Measurements from ENCODE around the gene CCNT2. TPM values are rescaled to one million over a fixed set of nuclear protein-coding genes. Genes with fewer than 3 reads are reported as not detected.

Gene CCNT2
- total and polyA plus RNA-seq, 2 experiments from 2014 or later = 21.9 to 27.7 TPM

DNA sequence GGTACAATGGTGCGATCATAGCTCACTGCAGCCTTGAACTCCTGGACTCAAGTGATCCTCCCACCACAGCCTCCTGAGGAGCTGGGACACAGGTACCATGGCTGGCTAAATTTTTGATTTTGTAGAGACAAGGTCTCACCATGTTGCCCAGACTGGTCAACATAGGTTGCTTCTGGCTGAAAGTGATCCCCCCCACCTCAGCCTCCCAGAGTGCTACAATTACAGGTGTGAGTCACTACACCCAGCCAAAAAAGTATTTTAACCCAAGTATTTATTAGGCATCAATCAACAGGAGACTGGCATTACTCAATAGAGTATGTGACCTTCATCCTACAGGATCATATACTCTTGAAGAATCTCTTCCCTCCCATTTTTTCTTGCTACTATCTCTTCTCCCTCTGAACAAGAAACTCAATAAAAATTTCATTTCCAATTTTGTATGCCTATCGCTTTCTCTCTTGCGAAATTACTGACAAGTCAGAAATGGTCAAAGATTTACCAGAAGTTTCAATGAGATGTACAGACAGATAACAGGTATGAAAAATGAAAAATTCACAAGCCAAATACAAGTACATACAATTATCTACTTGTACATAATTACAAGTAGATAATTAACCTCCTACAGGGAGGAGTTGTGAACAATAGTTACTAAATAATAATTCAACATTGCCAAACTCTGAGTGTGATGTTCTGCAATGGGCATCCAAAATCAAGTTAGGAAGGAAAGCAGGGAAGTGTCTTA lies 34.9 kb upstream of the CCNT2 start:
- DNase-seq (ENCODE audit: low read depth in 1 of 2, low spot score in 1 of 2) = no peak

DNA sequence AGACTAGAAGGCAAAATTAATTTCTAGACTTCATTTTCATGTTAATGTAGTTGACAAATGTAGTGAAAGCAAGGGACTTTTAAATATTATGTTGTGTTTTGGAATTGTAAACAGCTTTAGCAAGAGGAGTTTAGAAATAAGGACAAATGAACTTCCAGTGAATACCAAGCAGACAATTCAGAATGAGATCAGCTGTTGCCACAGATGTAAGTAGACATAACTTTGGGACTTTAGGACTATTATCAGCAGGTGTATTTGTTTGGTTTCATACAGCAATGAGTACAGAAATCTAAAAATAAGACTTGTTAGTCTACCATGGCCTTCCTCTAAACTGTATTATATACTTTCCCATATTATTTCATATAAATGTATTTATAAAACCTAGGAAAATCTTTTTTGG lies 34.2 kb upstream of the CCNT2 start:
- TF ChIP-seq, protein P1, sequence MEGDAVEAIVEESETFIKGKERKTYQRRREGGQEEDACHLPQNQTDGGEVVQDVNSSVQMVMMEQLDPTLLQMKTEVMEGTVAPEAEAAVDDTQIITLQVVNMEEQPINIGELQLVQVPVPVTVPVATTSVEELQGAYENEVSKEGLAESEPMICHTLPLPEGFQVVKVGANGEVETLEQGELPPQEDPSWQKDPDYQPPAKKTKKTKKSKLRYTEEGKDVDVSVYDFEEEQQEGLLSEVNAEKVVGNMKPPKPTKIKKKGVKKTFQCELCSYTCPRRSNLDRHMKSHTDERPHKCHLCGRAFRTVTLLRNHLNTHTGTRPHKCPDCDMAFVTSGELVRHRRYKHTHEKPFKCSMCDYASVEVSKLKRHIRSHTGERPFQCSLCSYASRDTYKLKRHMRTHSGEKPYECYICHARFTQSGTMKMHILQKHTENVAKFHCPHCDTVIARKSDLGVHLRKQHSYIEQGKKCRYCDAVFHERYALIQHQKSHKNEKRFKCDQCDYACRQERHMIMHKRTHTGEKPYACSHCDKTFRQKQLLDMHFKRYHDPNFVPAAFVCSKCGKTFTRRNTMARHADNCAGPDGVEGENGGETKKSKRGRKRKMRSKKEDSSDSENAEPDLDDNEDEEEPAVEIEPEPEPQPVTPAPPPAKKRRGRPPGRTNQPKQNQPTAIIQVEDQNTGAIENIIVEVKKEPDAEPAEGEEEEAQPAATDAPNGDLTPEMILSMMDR (IDR thresholded peaks at IDR 0.05; ENCODE audit: low read depth, low read length) = no peak
- DNase-seq (ENCODE audit: low read depth in 1 of 2, low spot score in 1 of 2) = no peak
- Histone ChIP-seq H3K27ac (no peak overlapping the region), H3K4me3 (no peak overlapping the region), H3K36me3 (no peaks in the 10 kb centered on the region), H3K4me1 (ENCODE audit: low read depth) (no peaks in the 10 kb centered on the region), H3K9me3 (ENCODE audit: low read depth) (no peaks in the 10 kb centered on the region), H3K27me3 (no peaks in the 10 kb centered on the region)

More for the DNA sequence above, 34.9 kb upstream of the CCNT2 start:
- H3K36me3 ChIP-seq = no peaks in the 10 kb centered on the region
- no peaks in the 10 kb centered on the region for H3K27me3 ChIP-seq
- no peaks in the 10 kb centered on the region for H3K4me1 ChIP-seq (ENCODE audit: low read depth)
- H3K4me3 ChIP-seq = no peak overlapping the region
- TF ChIP-seq, protein P1 (IDR thresholded peaks at IDR 0.05; ENCODE audit: low read depth, low read length) = no peak
- no peaks in the 10 kb centered on the region for H3K9me3 ChIP-seq (ENCODE audit: low read depth)
- no peak overlapping the region for H3K27ac ChIP-seq

DNA sequence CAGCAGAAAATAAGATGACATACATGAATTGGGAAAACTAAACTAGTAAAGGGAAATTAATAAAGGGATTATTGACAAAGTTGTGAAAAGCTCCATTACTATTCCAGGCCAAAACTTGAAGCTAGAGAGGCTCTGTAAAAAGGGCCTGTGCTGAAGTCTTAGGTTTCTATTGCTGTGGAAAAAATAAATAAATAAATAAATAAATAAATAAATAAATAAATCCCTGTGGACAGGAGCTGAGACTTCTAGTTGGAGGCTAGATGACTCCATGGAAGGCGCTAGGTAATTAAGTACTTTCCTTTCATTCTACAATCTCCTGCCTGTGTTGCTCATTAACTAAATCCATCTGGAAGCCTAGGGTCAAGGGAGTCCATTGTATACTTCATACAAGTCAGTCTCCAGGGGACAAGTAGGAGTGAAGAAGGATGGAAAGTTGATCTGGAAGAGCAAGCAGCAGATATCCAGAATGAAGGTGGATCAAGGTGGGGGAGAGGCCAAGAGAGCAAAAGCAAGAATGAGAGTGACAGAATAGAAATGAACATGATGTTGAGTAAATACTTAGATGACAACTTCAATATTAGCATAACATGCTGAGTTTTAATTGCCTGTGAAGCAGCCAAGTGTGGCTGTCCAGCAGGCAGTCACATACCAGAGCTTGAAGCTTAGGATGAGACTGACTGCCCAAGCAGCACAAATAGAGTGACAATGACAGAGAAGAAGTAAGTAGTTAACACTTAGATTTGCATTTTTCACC lies 26.2 kb upstream of the CCNT2 start:
- H3K9me3 ChIP-seq (ENCODE audit: low read depth) = no peaks in the 10 kb centered on the region
- no peaks in the 10 kb centered on the region for H3K4me1 ChIP-seq (ENCODE audit: low read depth)
- no peak overlapping the region for H3K27ac ChIP-seq
- H3K36me3 ChIP-seq = no peaks in the 10 kb centered on the region
- TF ChIP-seq, protein P1 (IDR thresholded peaks at IDR 0.05; ENCODE audit: low read depth, low read length) = no peak
- H3K4me3 ChIP-seq = no peak overlapping the region
- DNase-seq (ENCODE audit: low read depth in 1 of 2, low spot score in 1 of 2) = no peak
- H3K27me3 ChIP-seq = no peaks in the 10 kb centered on the region

DNA sequence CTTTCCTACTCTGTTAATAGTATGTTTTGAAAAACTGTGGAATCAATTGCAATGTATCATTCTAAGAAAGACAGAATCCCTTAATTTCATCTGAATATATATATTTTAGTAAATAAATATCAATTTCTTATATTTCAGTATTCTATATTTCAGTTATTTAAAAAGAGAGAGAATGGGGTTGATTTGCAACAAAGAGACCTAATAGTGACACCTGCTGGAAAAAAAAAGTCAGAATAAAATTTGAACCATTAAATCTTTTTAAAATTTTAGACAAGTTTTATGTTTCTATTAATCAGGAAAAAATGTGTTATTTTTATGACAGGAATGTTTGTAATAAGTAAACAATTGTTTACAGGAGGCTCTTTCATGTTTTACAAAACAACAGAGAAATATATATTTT lies 20.7 kb upstream of the CCNT2 start:
- H3K27ac ChIP-seq = no peak overlapping the region
- TF ChIP-seq, protein P1 (IDR thresholded peaks at IDR 0.05; ENCODE audit: low read depth, low read length) = peak; percentile 34
- no peaks in the 10 kb centered on the region for H3K27me3 ChIP-seq
- no peaks in the 10 kb centered on the region for H3K4me1 ChIP-seq (ENCODE audit: low read depth)
- peak; percentile 24 to 25 for DNase-seq (ENCODE audit: low read depth in 1 of 2, low spot score in 1 of 2)
- no peak overlapping the region for H3K4me3 ChIP-seq
- no peaks in the 10 kb centered on the region for H3K9me3 ChIP-seq (ENCODE audit: low read depth)
- no peaks in the 10 kb centered on the region for H3K36me3 ChIP-seq

DNA sequence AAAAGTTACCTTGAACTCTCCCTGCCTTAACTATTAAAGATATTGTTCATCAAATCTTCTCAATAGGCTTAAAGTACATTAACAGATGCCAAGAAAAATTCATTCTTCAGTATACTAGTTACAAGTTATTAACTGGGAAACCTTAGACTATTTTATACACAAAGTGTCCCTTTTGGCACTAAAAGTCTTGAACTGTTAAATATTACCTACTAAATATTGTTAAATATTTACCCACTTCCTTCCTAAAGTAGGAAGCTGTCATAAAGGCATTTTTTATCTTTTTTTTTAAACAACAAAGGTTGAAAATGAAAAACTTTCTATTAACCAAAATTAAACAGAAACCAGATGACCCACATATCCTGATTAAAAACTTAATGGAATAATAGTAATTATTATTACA lies 19.4 kb upstream of the CCNT2 start:
- TF ChIP-seq, protein P1 (IDR thresholded peaks at IDR 0.05; ENCODE audit: low read depth, low read length) = no peak
- no peaks in the 10 kb centered on the region for H3K4me1 ChIP-seq (ENCODE audit: low read depth)
- no peak for DNase-seq (ENCODE audit: low read depth in 1 of 2, low spot score in 1 of 2)
- no peak overlapping the region for H3K4me3 ChIP-seq
- H3K27me3 ChIP-seq = no peaks in the 10 kb centered on the region
- H3K9me3 ChIP-seq (ENCODE audit: low read depth) = no peaks in the 10 kb centered on the region
- H3K27ac ChIP-seq = no peak overlapping the region
- no peaks in the 10 kb centered on the region for H3K36me3 ChIP-seq
